ENCODE measurements around the gene DDX18. TPM values are rescaled to one million over a fixed set of nuclear protein-coding genes. Genes with fewer than 3 reads are reported as not detected.

DDX18 gene
- total and polyA plus RNA-seq, 2 donors (not counting 1 experiment from before 2014, with no cell fraction given): 37.2 to 44.9 TPM

DNA sequence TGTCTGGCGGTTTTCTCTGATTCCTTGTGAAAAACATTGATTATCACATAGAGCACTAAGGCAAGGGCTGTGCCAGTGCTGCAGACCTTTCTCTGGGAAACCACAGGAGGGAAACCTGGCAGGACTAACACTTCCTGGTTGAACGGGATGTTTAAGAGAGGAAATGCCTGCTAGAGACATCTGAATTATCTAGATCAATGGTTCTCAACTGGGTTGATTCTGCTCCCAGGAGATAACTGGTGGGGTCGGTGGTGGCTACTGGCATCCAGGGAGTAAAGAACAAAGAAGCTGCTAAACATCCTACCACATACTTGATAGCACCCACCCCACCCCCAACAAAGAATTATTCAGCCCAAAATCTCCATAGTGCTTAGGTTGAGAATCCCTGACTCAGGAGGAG, 37.5 kb downstream of the DDX18 start:
- Histone ChIP-seq H3K4me3 (replicated peaks in 1 of 4; ENCODE audit: control extremely low read depth in 1 of 4, insufficient read depth in 1 of 4, low read depth in 3 of 4, low read length in 4 of 4) (no peak overlapping the region), H3K4me2 (ENCODE audit: extremely low read depth, insufficient read depth, low read length) (no peak overlapping the region), H3K9me3 (ENCODE audit: control insufficient read depth, insufficient read depth, low read depth, low read length) (no peaks in the 10 kb centered on the region), H3K79me2 (ENCODE audit: control insufficient read depth, insufficient read depth, low read length) (no peaks in the 10 kb centered on the region), H3K9ac (ENCODE audit: insufficient read depth, low read length) (no peak overlapping the region), H3K27ac (ENCODE audit: insufficient read depth, low read length) (no peak overlapping the region), H4K20me1 (ENCODE audit: control insufficient read depth, extremely low read depth, insufficient read depth, low read length) (no peaks in the 10 kb centered on the region), H3K36me3 (ENCODE audit: control insufficient read depth, insufficient read depth, low read length) (no peaks in the 10 kb centered on the region), H3K27me3 (ENCODE audit: control insufficient read depth, insufficient read depth, low read length) (peaks cover 4% of the 10 kb centered on the region), H2AFZ (ENCODE audit: low read length) (no peak overlapping the region), H3K4me1 (ENCODE audit: control insufficient read depth, extremely low read depth, insufficient read depth, low read length) (peaks cover 8% of the 10 kb centered on the region)
- TF ChIP-seq EZH2 (IDR thresholded peaks at IDR 0.05; ENCODE audit: low read length, missing control alignments): no peak
- TF ChIP-seq, protein P1, sequence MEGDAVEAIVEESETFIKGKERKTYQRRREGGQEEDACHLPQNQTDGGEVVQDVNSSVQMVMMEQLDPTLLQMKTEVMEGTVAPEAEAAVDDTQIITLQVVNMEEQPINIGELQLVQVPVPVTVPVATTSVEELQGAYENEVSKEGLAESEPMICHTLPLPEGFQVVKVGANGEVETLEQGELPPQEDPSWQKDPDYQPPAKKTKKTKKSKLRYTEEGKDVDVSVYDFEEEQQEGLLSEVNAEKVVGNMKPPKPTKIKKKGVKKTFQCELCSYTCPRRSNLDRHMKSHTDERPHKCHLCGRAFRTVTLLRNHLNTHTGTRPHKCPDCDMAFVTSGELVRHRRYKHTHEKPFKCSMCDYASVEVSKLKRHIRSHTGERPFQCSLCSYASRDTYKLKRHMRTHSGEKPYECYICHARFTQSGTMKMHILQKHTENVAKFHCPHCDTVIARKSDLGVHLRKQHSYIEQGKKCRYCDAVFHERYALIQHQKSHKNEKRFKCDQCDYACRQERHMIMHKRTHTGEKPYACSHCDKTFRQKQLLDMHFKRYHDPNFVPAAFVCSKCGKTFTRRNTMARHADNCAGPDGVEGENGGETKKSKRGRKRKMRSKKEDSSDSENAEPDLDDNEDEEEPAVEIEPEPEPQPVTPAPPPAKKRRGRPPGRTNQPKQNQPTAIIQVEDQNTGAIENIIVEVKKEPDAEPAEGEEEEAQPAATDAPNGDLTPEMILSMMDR (conservative IDR thresholded peaks at IDR 0.05 in 1 of 2, IDR thresholded peaks at IDR 0.05 in 1 of 2; ENCODE audit: low read depth in 1 of 2, low read length in 2 of 2): no peak
- no peak for DNase-seq (ENCODE audit: low read depth in 2 of 2)

DNA sequence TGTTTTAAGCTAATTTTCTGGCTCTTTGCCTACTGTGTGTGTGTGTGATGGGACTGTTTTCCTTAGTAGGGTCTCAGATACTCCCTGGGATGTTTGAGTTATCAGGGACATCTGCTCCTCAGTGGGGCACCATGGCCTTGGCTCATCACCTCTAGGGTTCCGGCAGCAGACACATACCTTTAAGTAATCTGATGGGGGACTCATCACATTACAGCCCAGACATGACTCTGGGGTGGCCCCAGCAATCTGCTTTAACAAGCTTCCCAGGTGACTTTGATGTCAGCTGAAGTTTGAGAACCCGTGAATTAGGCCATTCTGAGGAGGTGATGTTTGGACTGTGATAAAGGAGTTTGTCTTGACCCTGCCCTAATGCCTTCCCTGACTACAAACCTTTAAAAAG, 38.8 kb downstream of the DDX18 start:
- Histone ChIP-seq H3K9me3 (ENCODE audit: control insufficient read depth, insufficient read depth, low read depth, low read length) (no peaks in the 10 kb centered on the region), H3K79me2 (ENCODE audit: control insufficient read depth, insufficient read depth, low read length) (no peaks in the 10 kb centered on the region), H3K4me3 (replicated peaks in 1 of 4; ENCODE audit: control extremely low read depth in 1 of 4, insufficient read depth in 1 of 4, low read depth in 3 of 4, low read length in 4 of 4) (no peak overlapping the region), H4K20me1 (ENCODE audit: control insufficient read depth, extremely low read depth, insufficient read depth, low read length) (no peaks in the 10 kb centered on the region), H3K36me3 (ENCODE audit: control insufficient read depth, insufficient read depth, low read length) (no peaks in the 10 kb centered on the region), H3K4me2 (ENCODE audit: extremely low read depth, insufficient read depth, low read length) (no peak overlapping the region), H3K4me1 (ENCODE audit: control insufficient read depth, extremely low read depth, insufficient read depth, low read length) (peaks cover 10% of the 10 kb centered on the region), H3K27me3 (ENCODE audit: control insufficient read depth, insufficient read depth, low read length) (peaks cover 1% of the 10 kb centered on the region), H3K9ac (ENCODE audit: insufficient read depth, low read length) (no peak overlapping the region), H3K27ac (ENCODE audit: insufficient read depth, low read length) (no peak overlapping the region), H2AFZ (ENCODE audit: low read length) (no peak overlapping the region)
- no peak for TF ChIP-seq EZH2 (IDR thresholded peaks at IDR 0.05; ENCODE audit: low read length, missing control alignments)
- TF ChIP-seq, protein P1 (conservative IDR thresholded peaks at IDR 0.05 in 1 of 2, IDR thresholded peaks at IDR 0.05 in 1 of 2; ENCODE audit: low read depth in 1 of 2, low read length in 2 of 2): no peak
- no peak for DNase-seq (ENCODE audit: low read depth in 2 of 2)

DNA sequence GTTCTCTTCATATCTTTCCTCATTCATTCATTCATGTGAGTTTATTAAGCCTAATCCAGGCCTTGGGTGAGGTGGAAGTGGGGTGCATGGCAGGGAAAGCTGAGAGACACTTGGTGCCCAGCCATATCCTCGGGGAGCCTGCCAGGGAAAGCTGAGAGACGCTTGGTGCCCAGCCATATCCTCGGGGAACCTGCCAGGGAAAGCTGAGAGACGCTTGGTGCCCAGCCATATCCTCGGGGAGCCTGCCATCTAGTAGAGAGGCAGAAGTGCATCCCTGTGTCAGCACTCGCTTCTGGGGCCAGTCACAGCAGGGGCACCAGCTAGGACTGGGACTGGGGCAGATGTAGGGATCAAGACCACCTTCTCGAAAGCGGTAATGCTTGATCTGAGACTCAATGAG, 39.4 kb downstream of the DDX18 start:
- Histone ChIP-seq H3K4me2 (ENCODE audit: extremely low read depth, insufficient read depth, low read length) (no peak overlapping the region), H2AFZ (ENCODE audit: low read length) (no peak overlapping the region), H4K20me1 (ENCODE audit: control insufficient read depth, extremely low read depth, insufficient read depth, low read length) (no peaks in the 10 kb centered on the region), H3K4me1 (ENCODE audit: control insufficient read depth, extremely low read depth, insufficient read depth, low read length) (peaks cover 10% of the 10 kb centered on the region), H3K9me3 (ENCODE audit: control insufficient read depth, insufficient read depth, low read depth, low read length) (no peaks in the 10 kb centered on the region), H3K27me3 (ENCODE audit: control insufficient read depth, insufficient read depth, low read length) (no peaks in the 10 kb centered on the region), H3K4me3 (replicated peaks in 1 of 4; ENCODE audit: control extremely low read depth in 1 of 4, insufficient read depth in 1 of 4, low read depth in 3 of 4, low read length in 4 of 4) (no peak overlapping the region), H3K79me2 (ENCODE audit: control insufficient read depth, insufficient read depth, low read length) (no peaks in the 10 kb centered on the region), H3K36me3 (ENCODE audit: control insufficient read depth, insufficient read depth, low read length) (no peaks in the 10 kb centered on the region), H3K27ac (ENCODE audit: insufficient read depth, low read length) (no peak overlapping the region), H3K9ac (ENCODE audit: insufficient read depth, low read length) (no peak overlapping the region)
- no peak for DNase-seq (ENCODE audit: low read depth in 2 of 2)
- TF ChIP-seq, protein P1 (conservative IDR thresholded peaks at IDR 0.05 in 1 of 2, IDR thresholded peaks at IDR 0.05 in 1 of 2; ENCODE audit: low read depth in 1 of 2, low read length in 2 of 2): no peak
- TF ChIP-seq EZH2 (IDR thresholded peaks at IDR 0.05; ENCODE audit: low read length, missing control alignments): no peak

Data from fibroblast of lung (primary cell).